Measurements from ENCODE around the gene GOLPH3. TPM values are rescaled to one million over a fixed set of nuclear protein-coding genes. Genes with fewer than 3 reads are reported as not detected.

The GOLPH3 gene
- total and polyA plus RNA-seq, 4 donors: 64.1 to 116 (median 68.5) TPM

DNA sequence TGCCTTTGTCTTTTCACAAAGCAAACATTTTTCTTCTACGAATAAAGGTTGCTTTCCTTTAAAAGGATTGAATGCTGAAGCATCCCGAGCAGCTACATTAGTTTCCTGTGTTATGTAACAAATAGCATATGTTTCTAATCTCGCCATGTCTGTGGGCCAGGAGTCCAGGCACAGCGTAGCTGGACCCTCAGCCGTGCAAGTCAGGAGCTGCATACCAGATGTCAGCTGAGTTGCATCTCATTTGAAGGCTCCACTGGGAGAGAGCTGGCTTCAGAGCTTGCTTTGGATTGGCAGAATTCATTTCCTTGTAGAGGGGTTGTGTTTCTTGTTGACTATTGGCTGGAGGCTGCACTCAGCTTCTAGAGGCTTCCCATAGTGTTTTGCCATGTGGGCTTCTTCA, 16.0 kb upstream of the GOLPH3 start:
- no peaks in the 10 kb centered on the region for H3K27me3 ChIP-seq (ENCODE audit: control insufficient read depth in 4 of 4, insufficient read depth in 4 of 4, low read length in 3 of 4)
- H3K9me3 ChIP-seq (ENCODE audit: control insufficient read depth in 4 of 4, low read length in 3 of 4): peaks cover 0 to 4% (median 0%) of the 10 kb centered on the region in 4 donors
- TF ChIP-seq MAX (IDR thresholded peaks at IDR 0.05) (no peak), SP1 (IDR thresholded peaks at IDR 0.05) (no peak), HNF4G (IDR thresholded peaks at IDR 0.05) (no peak), NR2F2 (IDR thresholded peaks at IDR 0.05) (no peak), ZBTB33 (IDR thresholded peaks at IDR 0.05) (no peak), JUND (IDR thresholded peaks at IDR 0.05) (no peak), EGR1 (IDR thresholded peaks at IDR 0.05; ENCODE audit: low read depth in 2 of 2) (no peak), RXRA (IDR thresholded peaks at IDR 0.05) (no peak), HNF4A (conservative IDR thresholded peaks at IDR 0.05) (no peak), FOXA2 (IDR thresholded peaks at IDR 0.05) (no peak)

GRCh38 chr5:32187675-32188074, 13.6 kb upstream of the GOLPH3 start:
- Histone ChIP-seq H3K9me3 (ENCODE audit: control insufficient read depth in 4 of 4, low read length in 3 of 4) (peaks cover 0 to 4% (median 0%) of the 10 kb centered on the region in 4 donors), H3K27me3 (ENCODE audit: control insufficient read depth in 4 of 4, insufficient read depth in 4 of 4, low read length in 3 of 4) (no peaks in the 10 kb centered on the region), H3K36me3 (ENCODE audit: control insufficient read depth in 4 of 4, insufficient read depth in 3 of 4, low read depth in 1 of 4, low read length in 3 of 4) (no peaks in the 10 kb centered on the region), H3K27ac (ENCODE audit: low read depth in 1 of 2, low read length in 2 of 2) (no peak overlapping the region), H3K4me1 (ENCODE audit: control insufficient read depth in 4 of 4, insufficient read depth in 4 of 4, low read length in 3 of 4) (peaks cover 0 to 2% (median 0%) of the 10 kb centered on the region in 4 donors), H3K9ac (ENCODE audit: low read depth in 1 of 2, low read length in 2 of 2) (no peak overlapping the region), H3K4me3 (ENCODE audit: low read depth in 1 of 3, low read length in 3 of 3) (no peak overlapping the region)
- no peak for TF ChIP-seq SP1 (IDR thresholded peaks at IDR 0.05)
- TF ChIP-seq JUND (IDR thresholded peaks at IDR 0.05): no peak
- TF ChIP-seq TAF1 (conservative IDR thresholded peaks at IDR 0.05): no peak
- TF ChIP-seq FOXA2 (IDR thresholded peaks at IDR 0.05): no peak
- TF ChIP-seq ATF3 (IDR thresholded peaks at IDR 0.05): no peak
- DNase-seq (ENCODE audit: low spot score): no peak

More for the DNA sequence above, 16.0 kb upstream of the GOLPH3 start:
- peaks cover 0 to 11% (median 3%) of the 10 kb centered on the region in 4 donors for H3K4me1 ChIP-seq (ENCODE audit: control insufficient read depth in 4 of 4, insufficient read depth in 4 of 4, low read length in 3 of 4)
- DNase-seq (ENCODE audit: low spot score): no peak
- no peaks in the 10 kb centered on the region for H3K36me3 ChIP-seq (ENCODE audit: control insufficient read depth in 4 of 4, insufficient read depth in 3 of 4, low read depth in 1 of 4, low read length in 3 of 4)
- H3K4me3 ChIP-seq (ENCODE audit: low read depth in 1 of 3, low read length in 3 of 3): no peak overlapping the region
- WGBS: 80% methylated on average over 5 of the region's 5 CpGs
- no peak overlapping the region for H3K27ac ChIP-seq (ENCODE audit: low read depth in 1 of 2, low read length in 2 of 2)
- no peak overlapping the region for H3K9ac ChIP-seq (ENCODE audit: low read depth in 1 of 2, low read length in 2 of 2)

GRCh38 chr5:32182463-32183063, 8.4 kb upstream of the GOLPH3 start:
- Histone ChIP-seq H3K27me3 (ENCODE audit: control insufficient read depth in 4 of 4, insufficient read depth in 4 of 4, low read length in 3 of 4) (no peaks in the 10 kb centered on the region), H3K4me1 (ENCODE audit: control insufficient read depth in 4 of 4, insufficient read depth in 4 of 4, low read length in 3 of 4) (peaks cover 0 to 2% (median 0%) of the 10 kb centered on the region in 4 donors), H3K36me3 (ENCODE audit: control insufficient read depth in 4 of 4, insufficient read depth in 3 of 4, low read depth in 1 of 4, low read length in 3 of 4) (no peaks in the 10 kb centered on the region), H3K27ac (ENCODE audit: low read depth in 1 of 2, low read length in 2 of 2) (no peak overlapping the region), H3K9me3 (ENCODE audit: control insufficient read depth in 4 of 4, low read length in 3 of 4) (peaks cover 0 to under 1% (median 0%) of the 10 kb centered on the region in 4 donors), H3K4me3 (ENCODE audit: low read depth in 1 of 3, low read length in 3 of 3) (no peak overlapping the region), H3K9ac (ENCODE audit: low read depth in 1 of 2, low read length in 2 of 2) (no peak overlapping the region)
- DNase-seq (ENCODE audit: low spot score): no peak
- 76% methylated on average over 5 of the region's 5 CpGs for WGBS
- no peak for TF ChIP-seq RXRA (IDR thresholded peaks at IDR 0.05)
- TF ChIP-seq EGR1 (IDR thresholded peaks at IDR 0.05; ENCODE audit: low read depth in 2 of 2): no peak
- no peak for TF ChIP-seq TAF1 (conservative IDR thresholded peaks at IDR 0.05)
- no peak for TF ChIP-seq RAD21 (IDR thresholded peaks at IDR 0.05)
- no peak for TF ChIP-seq ZBTB33 (IDR thresholded peaks at IDR 0.05)
- no peak for TF ChIP-seq YY1 (IDR thresholded peaks at IDR 0.05)
- no peak for TF ChIP-seq ATF3 (IDR thresholded peaks at IDR 0.05)
- no peak for TF ChIP-seq GABPA (IDR thresholded peaks at IDR 0.05 in 1 of 2, conservative IDR thresholded peaks at IDR 0.05 in 1 of 2)
- no peak for TF ChIP-seq HNF4G (IDR thresholded peaks at IDR 0.05)
- TF ChIP-seq, protein P1, sequence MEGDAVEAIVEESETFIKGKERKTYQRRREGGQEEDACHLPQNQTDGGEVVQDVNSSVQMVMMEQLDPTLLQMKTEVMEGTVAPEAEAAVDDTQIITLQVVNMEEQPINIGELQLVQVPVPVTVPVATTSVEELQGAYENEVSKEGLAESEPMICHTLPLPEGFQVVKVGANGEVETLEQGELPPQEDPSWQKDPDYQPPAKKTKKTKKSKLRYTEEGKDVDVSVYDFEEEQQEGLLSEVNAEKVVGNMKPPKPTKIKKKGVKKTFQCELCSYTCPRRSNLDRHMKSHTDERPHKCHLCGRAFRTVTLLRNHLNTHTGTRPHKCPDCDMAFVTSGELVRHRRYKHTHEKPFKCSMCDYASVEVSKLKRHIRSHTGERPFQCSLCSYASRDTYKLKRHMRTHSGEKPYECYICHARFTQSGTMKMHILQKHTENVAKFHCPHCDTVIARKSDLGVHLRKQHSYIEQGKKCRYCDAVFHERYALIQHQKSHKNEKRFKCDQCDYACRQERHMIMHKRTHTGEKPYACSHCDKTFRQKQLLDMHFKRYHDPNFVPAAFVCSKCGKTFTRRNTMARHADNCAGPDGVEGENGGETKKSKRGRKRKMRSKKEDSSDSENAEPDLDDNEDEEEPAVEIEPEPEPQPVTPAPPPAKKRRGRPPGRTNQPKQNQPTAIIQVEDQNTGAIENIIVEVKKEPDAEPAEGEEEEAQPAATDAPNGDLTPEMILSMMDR (IDR thresholded peaks at IDR 0.05; ENCODE audit: low read depth, low read length, missing input control): no peak
- TF ChIP-seq HNF4A (conservative IDR thresholded peaks at IDR 0.05): no peak
